K562 (cell line): ENCODE results near the gene CCNL2. TPM values are rescaled to one million over a fixed set of nuclear protein-coding genes. Genes with fewer than 3 reads are reported as not detected.

Experiments
- ARID2 ChIP-seq: fragments of 450-650 bp; IDR thresholded peaks from 2 replicates; pipeline ENCODE4 v1.6.1; 2017; ENCODE audit warnings: antibody characterized with exemption, mild to moderate bottlenecking
- CREM ChIP-seq: IDR thresholded peaks from 2 replicates; pipeline ENCODE4 v1.6.1; 2014; ENCODE audit warnings: antibody characterized with exemption, low read depth
- FOXO4 ChIP-seq: fragments of 450-650 bp; formaldehyde crosslinking; IDR thresholded peaks from 2 replicates; pipeline ENCODE4 v1.4.0; 2020; ENCODE audit warnings: mild to moderate bottlenecking, moderate library complexity
- ID3 ChIP-seq, 2 experiments: fragments of 250-450 bp in 1 of 2; fragments of 450-650 bp in 1 of 2; sonication (Bioruptor Pico) in 1 of 2; IDR thresholded peaks; 2 replicates each; pipeline versions ENCODE4 v1.6.1 to v1.8.0; 2016 to 2021; ENCODE audit warnings: mild to moderate bottlenecking in 2 of 2, moderate library complexity in 2 of 2, missing compliant biosample characterization in 1 of 2, missing genetic modification characterization in 1 of 2
- PCBP2 ChIP-seq: fragments of 200-400 bp; formaldehyde crosslinking; IDR thresholded peaks from 2 replicates; pipeline ENCODE4 v1.6.1; 2018; ENCODE audit warnings: low read length, low read depth, mild to moderate bottlenecking, moderate library complexity; ENCODE audit not compliant: poor library complexity, severe bottlenecking
- POU5F1 ChIP-seq: fragments of 150-350 bp; IDR thresholded peaks from 2 replicates; pipeline ENCODE4 v1.6.1; 2014; ENCODE audit warnings: borderline replicate concordance, low read length, low read depth, mild to moderate bottlenecking; ENCODE audit not compliant: partially characterized antibody
- SFPQ ChIP-seq: fragments of 200-400 bp; formaldehyde crosslinking; IDR thresholded peaks from 2 replicates; pipeline ENCODE4 v1.6.1; 2017; ENCODE audit warnings: mild to moderate bottlenecking, low read depth, low read length, moderate library complexity
- SRF ChIP-seq, 2 experiments: fragments of 250-450, 450-650 bp in 1 of 2; sonication (Bioruptor Pico) in 1 of 2; sonication (generic) in 1 of 2; formaldehyde crosslinking; IDR thresholded peaks; 2 replicates each; pipeline versions ENCODE4 v1.5.0 to v1.5.1; 2020 to 2022; ENCODE audit warnings: mild to moderate bottlenecking in 1 of 2, missing genetic modification reagents in 1 of 2
- TAF7 ChIP-seq: fragments of 450-650 bp; IDR thresholded peaks from 2 replicates; pipeline ENCODE4 v1.6.1; 2016; ENCODE audit warnings: missing genetic modification characterization, missing compliant biosample characterization
- TFAM ChIP-seq: fragments of 250-450 bp; sonication (Bioruptor Pico); conservative IDR thresholded peaks from 2 replicates; pipeline ENCODE4 v1.5.0; 2021; ENCODE audit warnings: mild to moderate bottlenecking, moderate library complexity
- TFAP4 ChIP-seq: sonication (generic); formaldehyde crosslinking; IDR thresholded peaks from 2 replicates; pipeline ENCODE4 v1.8.0; 2022; ENCODE audit warnings: missing genetic modification reagents, mild to moderate bottlenecking, moderate library complexity, borderline replicate concordance
- TSC22D4 ChIP-seq: fragments of 450-650 bp; IDR thresholded peaks from 2 replicates; pipeline ENCODE4 v1.6.1; 2016; ENCODE audit warnings: missing genetic modification characterization, missing biosample characterization, control low read depth
- YY1 ChIP-seq, 3 experiments: IDR thresholded peaks; 2 replicates each; pipeline ENCODE4 v1.6.1; 2011; ENCODE audit warnings: low read length in 2 of 3, mild to moderate bottlenecking in 2 of 3, moderate library complexity in 2 of 3, borderline replicate concordance in 1 of 3, control low read depth in 1 of 3, low read depth in 1 of 3; ENCODE audit not compliant: insufficient read depth in 3 of 3, insufficient replicate concordance in 2 of 3, control insufficient read depth in 1 of 3, insufficient read length in 1 of 3; ENCODE audit errors: extremely low read depth in 1 of 3
- polyA plus RNA-seq, 8 experiments: library from polyadenylated mRNA; depleted of rRNA in 4 of 8; stranded (reverse) in 5 of 8; unstranded in 3 of 8; fragments of >200 nt; fragmentation: Nextera tagmentation in 2 of 8; fragmentation: Illumina TruSeq in 1 of 8; extraction: Ambion mirVana in 2 of 8; extraction: Trizol in 1 of 8; gene quantifications; 2 replicates each; pipeline versions ENCODE4 v1.2.1 to v1.2.3, GENCODE V29; 2011 to 2014; ENCODE audit warnings: inconsistent platforms in 1 of 8, missing spikeins in 1 of 8
- total RNA-seq, 7 experiments: library from RNA; depleted of rRNA in 6 of 7; stranded (reverse); fragments of >200 nt in 6 of 7; fragmentation: Illumina TruSeq in 2 of 7; extraction: Trizol in 2 of 7; gene quantifications; 2 replicates each; pipeline versions ENCODE4 v1.2.1 to v1.2.3, GENCODE V29; 2011 to 2021; ENCODE audit warnings: low replicate concordance in 1 of 7

The CCNL2 gene
- total and polyA plus RNA-seq, 9 of the 15 experiments (the other 6 are each of a cell fraction or from before 2014, with no cell fraction given) = 2.8 to 287 (median 94.5) TPM

- TF ChIP-seq SFPQ (no peak), SRF (CRISPR knock-in tag; IDR thresholded peaks at IDR 0.05) (peak in 1 of 2 experiments; percentile 76; a peak in 2 of 4 replicates), YY1 (IDR thresholded peaks at IDR 0.05; ENCODE audit: borderline replicate concordance in 1 of 3, control insufficient read depth in 1 of 3, extremely low read depth in 1 of 3, insufficient read depth in 3 of 3, insufficient read length in 1 of 3, insufficient replicate concordance in 2 of 3, low read depth in 1 of 3, low read length in 2 of 3) (peak in 2 of 3 experiments; percentile 44 to 77), TFAM (CRISPR knock-in tag) (no peak), PCBP2 (no peak), TFAP4 (CRISPR knock-in tag) (peak; percentile 93), FOXO4 (CRISPR knock-in tag) (no peak), CREM (peak; percentile 93), TSC22D4 (tag) (no peak), POU5F1 (no peak), TAF7 (tag) (no peak), ARID2 (no peak), ID3 (CRISPR knock-in tag; IDR thresholded peaks at IDR 0.05) (no peak), ID3 (tag; IDR thresholded peaks at IDR 0.05) (no peak)
Observed at GRCh38 chr1:1397839-1398523, 1.2 kb downstream of the CCNL2 start (continued).
